ENCODE measurements around the gene PSMD2.

GRCh38 chr3:184322731-184323487, 23.9 kb downstream of the PSMD2 start:
- TF ChIP-seq, protein P1, sequence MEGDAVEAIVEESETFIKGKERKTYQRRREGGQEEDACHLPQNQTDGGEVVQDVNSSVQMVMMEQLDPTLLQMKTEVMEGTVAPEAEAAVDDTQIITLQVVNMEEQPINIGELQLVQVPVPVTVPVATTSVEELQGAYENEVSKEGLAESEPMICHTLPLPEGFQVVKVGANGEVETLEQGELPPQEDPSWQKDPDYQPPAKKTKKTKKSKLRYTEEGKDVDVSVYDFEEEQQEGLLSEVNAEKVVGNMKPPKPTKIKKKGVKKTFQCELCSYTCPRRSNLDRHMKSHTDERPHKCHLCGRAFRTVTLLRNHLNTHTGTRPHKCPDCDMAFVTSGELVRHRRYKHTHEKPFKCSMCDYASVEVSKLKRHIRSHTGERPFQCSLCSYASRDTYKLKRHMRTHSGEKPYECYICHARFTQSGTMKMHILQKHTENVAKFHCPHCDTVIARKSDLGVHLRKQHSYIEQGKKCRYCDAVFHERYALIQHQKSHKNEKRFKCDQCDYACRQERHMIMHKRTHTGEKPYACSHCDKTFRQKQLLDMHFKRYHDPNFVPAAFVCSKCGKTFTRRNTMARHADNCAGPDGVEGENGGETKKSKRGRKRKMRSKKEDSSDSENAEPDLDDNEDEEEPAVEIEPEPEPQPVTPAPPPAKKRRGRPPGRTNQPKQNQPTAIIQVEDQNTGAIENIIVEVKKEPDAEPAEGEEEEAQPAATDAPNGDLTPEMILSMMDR (IDR thresholded peaks at IDR 0.05; ENCODE audit: low read depth, low read length): no peak
- TF ChIP-seq EZH2phosphoT487 (IDR thresholded peaks at IDR 0.05; ENCODE audit: low read depth): no peak
